MCF 10A (cell line): ENCODE data around the gene ZNF17. TPM values are rescaled to one million over a fixed set of nuclear protein-coding genes. Genes with fewer than 3 reads are reported as not detected.
A peak's percentile ranks its signal among the peaks of the same experiment; 100 is the strongest.

ENCODE experiments used
- BruUV-seq: library from RNA; stranded (reverse); fragments of 400-500 nt; replicated peaks from 2 replicates; lab custom pipeline; 2021; lab: Mats Ljungman, UMichigan
- CTCF ChIA-PET: fragments of 300-600 bp; sonication (Branson Sonifier 250); formaldehyde crosslinking; extraction: SDS; loops from one replicate; lab custom pipeline; 2021; ENCODE audit warnings: antibody characterized with exemption, inconsistent platforms; lab: Yijun Ruan, JAX
- POLR2A ChIA-PET: fragments of 300-600, 350-650 bp; sonication (Branson Sonifier 250); formaldehyde crosslinking; extraction: SDS; loops from one replicate; lab custom pipeline; 2020; ENCODE audit warnings: antibody characterized with exemption, inconsistent platforms; lab: Yijun Ruan, JAX
- DNase-seq: peaks from one replicate; pipeline ENCODE4 v3.0.0-alpha.2; 2018; ENCODE audit not compliant: unreplicated experiment
- H3K27ac Mint-ChIP-seq: one replicate; pipeline ENCODE4 v1.8.0; 2022; ENCODE audit warnings: mild to moderate bottlenecking, low read depth, mixed read lengths; ENCODE audit not compliant: unreplicated experiment
- H3K27me3 Mint-ChIP-seq: one replicate; pipeline ENCODE4 v1.8.0; 2022; ENCODE audit warnings: mixed read lengths; ENCODE audit not compliant: insufficient read depth, unreplicated experiment
- H3K36me3 Mint-ChIP-seq: one replicate; pipeline ENCODE4 v1.8.0; 2022; ENCODE audit warnings: mild to moderate bottlenecking, moderate library complexity, mixed read lengths; ENCODE audit not compliant: insufficient read depth, unreplicated experiment
- H3K4me1 Mint-ChIP-seq: one replicate; pipeline ENCODE4 v1.8.0; 2022; ENCODE audit warnings: mixed read lengths; ENCODE audit not compliant: insufficient read depth, unreplicated experiment
- H3K4me3 Mint-ChIP-seq: one replicate; pipeline ENCODE4 v1.8.0; 2022; ENCODE audit warnings: mild to moderate bottlenecking, moderate library complexity, mixed read lengths; ENCODE audit not compliant: unreplicated experiment
- H3K9me3 Mint-ChIP-seq: one replicate; pipeline ENCODE4 v1.8.0; 2022; ENCODE audit warnings: mixed read lengths; ENCODE audit not compliant: unreplicated experiment
- CTCF ChIP-seq: fragments of 200-600 bp; IDR thresholded peaks from one replicate; pipeline ENCODE4 v1.8.0; 2022; ENCODE audit warnings: antibody characterized with exemption, mild to moderate bottlenecking; ENCODE audit not compliant: unreplicated experiment
- intact Hi-C: fragments of 100-400 bp; cut with micrococcal nuclease; formaldehyde crosslinking; loops from 2 replicates; pipeline ENCODE4 v1.14.1; 2022
- total RNA-seq: library from RNA; stranded (reverse); gene quantifications from 2 replicates; pipeline ENCODE4 v1.2.3, GENCODE V29; 2022

The ZNF17 gene
- total RNA-seq, 1 experiment from 2014 or later = 8.3 TPM

DNA sequence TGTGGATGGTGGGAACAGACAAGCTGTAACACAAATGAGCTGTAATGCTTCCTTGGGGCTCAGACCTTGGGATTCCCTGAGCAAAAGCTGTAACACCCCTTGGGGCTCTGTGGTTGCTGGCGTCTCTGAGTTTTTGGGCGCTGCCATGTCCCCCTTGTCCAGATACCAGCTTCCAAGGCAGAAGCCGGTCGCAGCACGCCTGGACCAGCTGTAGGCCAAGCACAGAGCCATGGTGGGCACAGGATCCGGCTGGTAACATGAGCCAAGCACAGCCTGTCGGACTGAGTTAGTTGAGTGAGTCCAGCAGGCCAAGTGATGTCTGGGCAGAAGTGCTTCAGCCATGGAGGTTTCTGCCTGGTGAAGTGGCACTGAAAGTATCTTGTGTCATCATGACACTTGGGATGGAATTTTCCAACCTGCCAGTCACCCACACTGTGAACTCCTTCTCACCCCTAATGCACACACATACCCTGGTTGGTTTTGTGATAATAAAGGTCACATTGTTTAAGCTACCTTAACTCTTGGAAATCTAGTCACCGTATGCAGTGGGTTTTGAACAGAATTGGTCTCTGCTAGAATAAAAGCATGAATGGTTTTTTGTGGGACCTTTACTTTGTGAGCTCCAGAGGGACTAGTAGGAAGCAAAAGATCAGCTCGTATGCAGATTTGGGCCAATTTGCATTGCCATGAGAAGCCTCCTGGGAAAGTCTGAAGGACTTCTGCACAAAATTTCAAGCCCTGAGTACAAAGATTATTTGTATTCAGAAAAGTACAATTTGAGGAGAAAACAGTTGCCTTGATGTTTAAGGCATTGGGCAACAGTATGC lies 7.0 kb upstream of the ZNF17 start:
- no TSS peak for BruUV-seq
- H3K9me3 Mint-ChIP-seq = peaks cover 9% of the 10 kb centered on the region
- H3K4me3 Mint-ChIP-seq = no peak overlapping the region
- intact Hi-C loops = no loop called here
- H3K27ac Mint-ChIP-seq = no peak overlapping the region
- no peaks in the 10 kb centered on the region for H3K27me3 Mint-ChIP-seq
- no peak for DNase-seq
- peaks cover 6% of the 10 kb centered on the region for H3K4me1 Mint-ChIP-seq
- TF ChIP-seq CTCF = no peak
- CTCF ChIA-PET = interaction anchor here (0.5 to 2.6 kb wide), 7 partner anchors 11 to 1061 kb away, joined by 3 to 18 read pairs (median 4); no protein-coding TSS in a partner anchor
- peaks cover 22% of the 10 kb centered on the region for H3K36me3 Mint-ChIP-seq
- POLR2A ChIA-PET = interaction anchor here (0.6 kb wide), 1 partner anchor 53 kb away, joined by 4 read pairs; the partner anchor contains the start of gene ZNF304

DNA sequence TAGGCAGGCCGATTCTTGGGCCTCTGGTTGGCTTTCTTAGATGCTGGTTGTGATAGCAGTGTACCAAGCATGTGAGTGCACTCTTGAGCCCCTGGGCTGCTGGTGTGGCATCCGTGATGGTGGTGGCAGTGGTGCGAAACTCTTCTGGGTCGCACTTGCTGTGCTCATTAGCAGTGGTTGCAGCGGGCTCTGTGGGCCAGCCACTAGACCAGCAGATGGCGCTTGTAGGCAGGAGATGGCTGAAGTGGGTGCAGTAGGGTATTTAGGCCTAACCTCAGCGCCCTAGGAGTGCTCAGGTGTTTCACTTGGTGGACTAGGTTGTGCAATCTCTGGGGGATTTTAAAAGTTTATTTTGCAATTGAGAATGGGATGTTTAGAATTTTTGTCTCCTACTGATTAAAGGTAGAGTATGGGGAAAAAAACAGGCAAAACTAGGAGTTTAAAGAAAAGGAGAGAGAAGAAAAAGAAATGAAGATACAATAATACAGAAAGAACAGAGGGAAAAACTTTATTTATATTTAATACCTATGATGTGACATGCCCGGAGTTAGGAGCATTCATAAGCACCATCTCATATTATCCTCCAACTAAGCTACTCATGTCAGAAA lies 4.3 kb upstream of the ZNF17 start:
- no peaks in the 10 kb centered on the region for H3K27me3 Mint-ChIP-seq
- no peak overlapping the region for H3K4me3 Mint-ChIP-seq
- CTCF ChIA-PET = interaction anchor here (0.5 to 2.6 kb wide), 28 partner anchors 9 to 1735 kb away, joined by 3 to 18 read pairs (median 4); partner anchors contain the start of genes ZNF548 and ZNF749
- H3K36me3 Mint-ChIP-seq = peaks cover 5% of the 10 kb centered on the region
- intact Hi-C loops = loop anchor here (5.0 kb wide), 1 partner anchor 966 kb away; no protein-coding TSS in a partner anchor
- TF ChIP-seq CTCF = peak; percentile 78
- POLR2A ChIA-PET = interaction anchor here (0.7 kb wide), 2 partner anchors 8 to 12 kb away, joined by 3 read pairs; no protein-coding TSS in a partner anchor
- H3K4me1 Mint-ChIP-seq = peaks cover 10% of the 10 kb centered on the region
- no peaks in the 10 kb centered on the region for H3K9me3 Mint-ChIP-seq
- DNase-seq = peak; percentile 56
- peak overlapping the region; percentile 13 for H3K27ac Mint-ChIP-seq
- BruUV-seq = no TSS peak

- Mint-ChIP-seq H3K36me3 (peaks cover 55% of the 10 kb centered on the region), H3K4me3 (no peak overlapping the region)
Measured at GRCh38 chr19:57419439-57419838, 8.5 kb downstream of the ZNF17 start.

More at GRCh38 chr19:57419439-57419838, 8.5 kb downstream of the ZNF17 start:
- ChIA-PET POLR2A (no interaction called here), CTCF (interaction anchor here (0.7 to 2.4 kb wide), 2 partner anchors 13 to 128 kb away, joined by 3 to 7 read pairs; no protein-coding TSS in a partner anchor)
- Mint-ChIP-seq H3K27me3 (no peaks in the 10 kb centered on the region), H3K27ac (no peak overlapping the region), H3K4me1 (no peaks in the 10 kb centered on the region), H3K9me3 (peaks cover 21% of the 10 kb centered on the region)
- intact Hi-C loops = no loop called here
- TF ChIP-seq CTCF = no peak
- BruUV-seq = no TSS peak
- DNase-seq = no peak
